ENCODE measurements around the gene UST.
A peak's percentile ranks its signal among the peaks of the same experiment; 100 is the strongest.

UST gene

GRCh38 chr6:148746363-148747144 is at the start of gene UST:
Gene UST (plus strand): TSS chr6:148747030. CDS start chr6:148747431, 401 bp downstream.
- peak; percentile 27 to 87 for DNase-seq

DNA sequence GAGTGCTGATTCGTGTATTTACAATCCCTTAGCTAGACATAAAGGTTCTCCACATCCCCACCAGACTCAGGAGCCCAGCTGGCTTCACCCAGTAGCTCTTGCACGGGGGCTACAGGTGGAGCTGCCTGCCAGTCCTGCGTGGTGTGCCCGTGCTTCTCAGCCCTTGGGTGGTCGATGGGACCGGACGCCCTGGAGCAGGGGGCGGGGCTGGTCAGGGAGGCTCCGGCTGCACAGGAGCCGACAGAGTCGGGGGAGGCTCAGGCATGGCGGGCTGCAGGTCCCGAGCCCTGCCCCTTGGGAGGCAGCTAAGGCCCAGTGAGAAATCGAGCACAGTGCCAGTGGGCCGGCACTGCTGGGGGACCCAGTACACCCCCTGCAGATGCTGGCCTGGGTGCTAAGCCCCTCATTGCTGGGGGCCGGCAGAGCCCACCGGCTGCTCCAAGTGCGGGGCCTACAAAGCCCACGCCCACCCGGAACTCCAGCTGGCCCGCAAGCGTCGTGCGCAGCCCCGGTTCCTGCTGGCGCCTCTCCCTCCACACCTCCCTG is 48.9 kb upstream of the UST start:
- no peak for DNase-seq

DNA sequence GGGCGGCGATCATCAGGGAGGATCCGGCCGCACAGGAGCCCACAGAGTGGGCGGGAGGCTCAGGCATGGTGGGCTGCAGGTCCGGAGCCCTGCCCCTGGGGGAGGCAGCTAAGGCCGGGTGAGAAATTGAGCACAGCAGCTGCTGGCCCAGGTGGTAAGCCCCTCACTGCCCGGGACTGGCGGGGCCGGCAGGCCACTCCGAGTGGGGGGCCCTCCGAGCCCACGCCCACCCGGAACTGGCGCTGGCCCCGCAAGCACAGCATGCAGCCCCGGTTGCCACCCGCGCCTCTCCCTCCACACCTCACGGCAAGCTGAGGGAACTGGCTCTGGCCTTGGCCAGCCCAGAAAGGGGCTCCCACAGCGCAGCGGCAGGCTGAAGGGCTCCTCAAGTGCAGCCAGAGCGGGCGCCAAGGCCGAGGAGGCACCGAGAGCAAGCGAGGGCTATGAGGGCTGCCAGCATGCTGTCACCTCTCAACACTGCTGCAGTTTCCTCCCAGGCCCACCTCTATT is 48.1 kb upstream of the UST start:
- no peak for DNase-seq

DNA sequence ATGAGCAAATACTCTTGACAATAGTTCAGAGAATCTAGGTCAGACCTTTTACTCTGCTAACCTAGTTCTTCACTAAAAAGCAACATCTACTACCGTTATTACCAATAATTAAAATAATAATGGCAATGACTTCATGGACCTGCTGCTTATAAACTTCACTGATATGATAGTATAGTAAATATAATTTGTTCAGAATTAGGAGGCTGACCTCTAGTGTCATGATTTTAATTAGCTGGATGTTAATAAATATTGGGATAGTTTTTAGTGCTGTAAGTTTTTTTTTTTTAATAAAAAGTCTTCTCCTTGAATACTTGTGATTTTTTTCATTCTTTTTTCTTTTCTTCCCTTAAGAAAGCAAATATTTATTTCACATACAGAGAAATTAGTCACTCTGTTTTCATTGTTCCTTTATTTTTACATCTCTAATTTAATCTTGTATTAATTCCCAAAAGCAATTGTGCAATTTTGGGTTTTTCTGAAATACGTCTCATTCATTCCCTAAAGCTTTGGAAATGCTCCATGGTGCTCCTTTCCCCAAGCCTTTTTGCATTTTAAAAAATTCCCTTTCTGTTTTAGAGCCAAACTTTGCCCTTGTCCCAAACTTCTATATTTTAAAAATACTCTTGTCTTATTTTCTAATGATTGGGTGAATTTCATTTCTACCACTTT is 46.6 kb upstream of the UST start:
- no peak for DNase-seq

- peak in 1 of 2 donors; percentile 54 for DNase-seq
These were observed 46.0 kb upstream of the UST start for GRCh38 chr6:148700741-148701311.

DNA sequence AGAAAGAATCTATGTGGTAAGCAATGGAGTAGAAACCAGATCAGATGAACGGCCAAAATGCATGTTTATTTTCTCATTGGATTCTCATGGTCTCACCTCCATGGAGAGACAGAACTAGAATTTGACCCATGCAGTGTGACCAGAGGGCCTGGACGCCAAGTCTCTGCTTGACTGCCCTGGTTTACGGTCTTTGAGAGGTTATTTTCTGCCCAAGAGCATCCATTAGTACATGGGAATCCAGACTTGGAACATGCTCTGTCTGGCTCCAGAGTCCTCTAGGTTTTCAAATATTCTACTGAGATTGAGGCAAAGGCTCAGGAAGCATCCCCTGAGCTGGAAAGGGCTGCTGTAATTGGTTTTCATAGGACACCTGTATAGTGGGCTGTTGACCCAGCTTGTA is 45.5 kb upstream of the UST start:
- no peak for DNase-seq

GRCh38 chr6:148703900-148704299 is 42.9 kb upstream of the UST start:
- no peak for DNase-seq

DNA sequence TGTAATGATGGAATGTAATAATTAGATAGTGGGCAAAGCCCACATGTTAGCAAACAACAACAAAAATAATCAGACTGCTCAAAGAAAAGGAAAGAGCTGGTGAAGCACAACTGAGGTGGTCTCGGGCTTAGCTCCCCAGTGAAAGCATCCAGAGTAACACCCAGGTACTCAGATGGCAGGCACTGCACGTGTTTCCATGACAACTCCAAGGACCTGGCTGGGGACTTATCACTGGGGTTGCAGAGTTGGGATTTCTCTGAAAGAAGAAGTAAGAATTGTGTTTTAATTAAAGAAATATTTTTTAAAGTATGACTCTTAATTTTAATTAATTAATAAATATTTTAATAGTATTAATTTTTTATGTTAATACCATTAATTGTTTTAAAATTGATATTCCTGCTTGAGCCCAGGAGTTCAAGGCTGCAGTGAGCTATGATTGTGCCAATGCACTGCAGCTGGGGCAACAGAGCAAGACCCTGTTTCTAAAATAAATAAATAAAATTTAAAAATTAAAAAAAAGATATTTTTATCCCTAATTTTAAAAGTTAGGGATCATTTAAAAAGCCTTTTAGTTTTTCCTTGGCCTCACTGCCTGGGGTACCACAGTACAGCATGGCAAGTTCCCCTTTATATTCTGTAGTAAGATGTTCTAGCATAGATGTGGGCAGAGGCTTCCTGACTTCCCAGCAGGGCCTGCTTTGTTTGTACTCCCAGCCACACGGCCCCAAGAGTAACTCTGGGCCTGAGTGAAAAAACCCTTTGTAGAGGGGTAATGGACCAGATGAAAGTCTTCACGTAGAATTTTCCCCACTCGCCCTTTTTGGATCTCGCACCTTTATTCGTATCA is 42.2 kb upstream of the UST start:
- peak in 1 of 2 donors; percentile 33 for DNase-seq

- no peak for DNase-seq
These were observed 38.1 kb upstream of the UST start for GRCh38 chr6:148708707-148709106.

DNA sequence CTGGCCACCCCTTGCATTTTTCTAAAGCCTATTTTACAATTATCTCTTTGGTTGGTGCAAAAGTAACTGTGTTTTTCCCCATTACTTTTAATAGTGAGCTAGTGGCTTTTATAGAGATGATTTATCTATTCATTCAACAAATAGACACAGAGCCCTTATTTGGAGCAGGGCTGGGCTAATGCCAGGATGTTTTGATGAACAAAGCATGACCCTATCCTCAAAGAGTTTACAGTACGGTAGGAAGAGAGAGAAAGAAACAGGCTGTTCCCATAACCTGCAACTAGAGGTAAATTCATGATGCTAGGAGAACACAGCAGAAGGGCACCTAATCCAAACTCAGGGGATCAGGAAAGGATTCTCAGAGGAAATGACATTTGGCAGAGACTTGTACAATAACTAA is 37.3 kb upstream of the UST start:
- no peak for DNase-seq

DNA sequence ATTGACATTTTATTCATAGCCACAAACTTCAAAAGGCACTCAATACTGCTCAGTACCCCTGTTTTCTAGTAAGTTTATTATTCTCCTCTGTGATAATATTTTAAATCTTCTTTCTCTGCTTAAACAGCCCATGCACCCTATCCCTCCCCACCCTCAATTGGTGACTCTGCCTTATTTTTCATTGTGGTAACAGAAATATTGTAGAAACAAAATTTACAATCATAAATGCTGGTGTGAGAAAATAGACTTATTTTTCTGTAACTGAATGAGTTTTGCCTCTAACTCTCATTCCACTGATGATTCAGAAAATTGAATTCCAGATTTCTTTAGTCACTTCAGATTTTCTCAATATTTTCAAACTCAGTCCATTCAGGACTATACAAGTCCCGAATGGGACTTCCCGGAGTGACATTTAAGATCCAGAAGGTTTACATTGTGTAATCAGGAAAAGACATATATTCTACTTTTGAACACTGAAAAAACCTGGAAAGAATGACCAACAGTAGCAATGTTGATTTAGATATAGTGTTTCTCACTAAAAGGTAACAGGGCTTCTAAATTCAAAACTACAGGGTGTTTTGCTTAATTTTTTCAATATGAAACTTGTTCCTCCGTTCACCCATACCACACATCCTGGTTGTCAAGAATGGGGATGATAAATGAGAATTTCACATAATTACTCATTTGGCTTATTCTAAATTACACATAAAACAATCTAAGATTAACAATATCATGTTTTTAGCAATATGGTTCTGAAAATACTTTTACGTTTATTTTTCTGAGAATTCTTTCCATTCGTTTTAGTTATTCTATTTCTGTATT is 34.8 kb upstream of the UST start:
- DNase-seq = peak in 1 of 2 donors; percentile 40

GRCh38 chr6:148713033-148713738 is 33.6 kb upstream of the UST start:
- DNase-seq = no peak

GRCh38 chr6:148713921-148714320 is 32.9 kb upstream of the UST start:
- DNase-seq = no peak

DNA sequence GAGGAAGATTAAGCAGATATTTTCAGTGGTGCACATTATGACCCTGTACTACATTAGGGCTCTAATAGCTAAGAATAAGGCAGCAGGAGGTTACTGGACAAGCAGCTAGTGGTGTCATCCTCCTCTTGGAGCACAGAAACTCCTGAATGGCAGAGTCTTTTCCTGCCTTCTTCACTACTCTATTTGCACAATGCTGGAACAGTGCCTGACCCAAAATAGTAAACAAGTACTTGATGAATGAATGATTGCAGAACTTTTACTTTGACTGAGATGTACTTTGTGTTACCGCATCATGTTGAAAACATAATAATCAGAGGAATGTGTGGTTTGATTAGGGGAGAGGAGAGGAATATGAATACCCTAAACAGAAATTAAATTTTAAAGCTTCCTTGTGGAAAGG is 30.0 kb upstream of the UST start:
- no peak for DNase-seq

- DNase-seq = no peak
These were observed 26.4 kb upstream of the UST start for GRCh38 chr6:148720406-148720805.

GRCh38 chr6:148720897-148721296 is 25.9 kb upstream of the UST start:
- no peak for DNase-seq

DNA sequence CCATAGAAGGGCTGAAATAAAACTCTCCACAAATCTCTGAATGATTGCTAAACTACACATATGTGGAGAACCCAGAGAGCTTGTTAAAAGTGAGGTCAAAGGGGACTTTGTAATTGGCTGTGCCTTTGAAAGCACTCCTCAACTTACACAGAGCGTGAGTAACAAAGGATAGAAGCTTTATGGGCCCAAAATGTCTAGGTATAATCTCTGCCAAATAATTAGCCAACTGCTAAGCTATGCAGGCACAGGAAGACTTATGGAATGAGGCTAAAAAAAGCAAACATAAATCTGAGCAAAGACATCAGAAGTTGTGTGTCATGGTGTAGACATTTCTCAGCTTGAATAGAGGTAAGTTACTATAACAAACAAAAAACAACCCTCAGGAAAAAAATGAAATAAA is 23.3 kb upstream of the UST start:
- no peak for DNase-seq

DNA sequence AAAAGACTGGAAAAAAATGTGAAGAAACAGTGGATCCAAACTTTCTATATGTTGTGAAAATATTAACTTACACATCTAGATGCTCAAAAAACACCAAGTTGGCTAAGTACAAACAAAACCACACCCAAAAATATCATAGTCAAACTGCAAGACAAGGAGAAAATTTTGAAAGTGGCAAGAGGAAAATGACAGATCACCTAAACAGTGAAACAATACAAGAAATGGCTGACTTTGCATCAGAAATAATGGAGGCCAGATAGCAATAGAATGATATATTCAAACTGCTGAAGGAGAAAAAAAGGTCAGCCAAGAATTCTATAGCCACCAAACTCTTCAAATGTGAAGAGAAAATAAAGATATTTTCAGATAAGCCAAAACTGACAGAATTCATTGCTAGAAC is 22.4 kb upstream of the UST start:
- no peak for DNase-seq

- DNase-seq = no peak
These were observed 19.7 kb upstream of the UST start for GRCh38 chr6:148727104-148727503.

- no peak for DNase-seq
These were observed 10.8 kb upstream of the UST start for GRCh38 chr6:148735989-148736388.

DNA sequence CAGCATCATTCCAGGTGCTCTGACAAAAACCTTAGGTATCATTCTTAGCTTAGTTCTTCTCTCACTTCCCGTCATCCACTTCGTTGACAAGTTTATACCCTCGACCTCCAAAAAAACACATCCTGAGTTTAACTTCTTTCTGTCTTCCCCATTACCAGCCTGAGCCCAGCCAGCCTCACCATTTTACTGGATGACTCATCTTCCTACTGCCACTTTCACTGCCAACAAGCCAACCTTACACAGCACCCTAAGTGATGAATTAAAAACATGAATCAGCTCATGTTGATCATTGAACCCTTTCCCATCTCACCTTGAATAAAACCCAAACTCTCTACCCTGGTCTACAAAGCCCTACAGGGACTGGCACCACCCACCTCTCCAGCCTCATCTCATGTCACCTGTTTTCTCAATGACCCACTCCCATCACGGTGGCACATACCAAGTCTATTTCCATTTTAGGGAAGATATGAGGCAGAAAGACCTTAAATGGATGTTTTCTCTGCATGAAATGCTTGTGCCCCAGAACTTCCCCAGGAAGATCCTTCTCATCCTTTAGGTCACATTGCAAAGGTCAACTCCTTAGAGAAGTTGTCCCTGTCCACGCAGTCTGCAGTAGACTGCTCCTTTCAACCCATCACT is 9.9 kb upstream of the UST start:
- DNase-seq = peak in 1 of 2 donors; percentile 71
